Measurements from ENCODE around the gene UNC80.

Gene UNC80

GRCh38 chr2:209986415-209986814 lies 214.8 kb downstream of the UNC80 start:
- no peak for TF ChIP-seq CTCF (IDR thresholded peaks at IDR 0.05; ENCODE audit: low read depth, low read length, missing control alignments)
- no peak for DNase-seq (ENCODE audit: low read depth)
- no peak overlapping the region for H3K4me3 ChIP-seq (ENCODE audit: low read depth, low read length)

GRCh38 chr2:209988010-209988409 lies 216.4 kb downstream of the UNC80 start:
- TF ChIP-seq CTCF (IDR thresholded peaks at IDR 0.05; ENCODE audit: low read depth, low read length, missing control alignments) = no peak
- DNase-seq (ENCODE audit: low read depth) = no peak
- H3K4me3 ChIP-seq (ENCODE audit: low read depth, low read length) = no peak overlapping the region

- no peak overlapping the region for H3K4me3 ChIP-seq (ENCODE audit: low read depth, low read length)
- DNase-seq (ENCODE audit: low read depth) = no peak
- TF ChIP-seq CTCF (IDR thresholded peaks at IDR 0.05; ENCODE audit: low read depth, low read length, missing control alignments) = no peak
Measured at GRCh38 chr2:209990838-209991237, 219.2 kb downstream of the UNC80 start.

GRCh38 chr2:209993968-209994367 lies 222.3 kb downstream of the UNC80 start:
- no peak for TF ChIP-seq CTCF (IDR thresholded peaks at IDR 0.05; ENCODE audit: low read depth, low read length, missing control alignments)
- no peak for DNase-seq (ENCODE audit: low read depth)
- H3K4me3 ChIP-seq (ENCODE audit: low read depth, low read length) = no peak overlapping the region

GRCh38 chr2:209998596-209998995 lies 227.0 kb downstream of the UNC80 start:
- TF ChIP-seq CTCF (IDR thresholded peaks at IDR 0.05; ENCODE audit: low read depth, low read length, missing control alignments) = no peak

GRCh38 chr2:210000464-210001324 lies 229.1 kb downstream of the UNC80 start:
- no peak for DNase-seq (ENCODE audit: low read depth)
- no peak for TF ChIP-seq CTCF (IDR thresholded peaks at IDR 0.05; ENCODE audit: low read depth, low read length, missing control alignments)
- H3K4me3 ChIP-seq (ENCODE audit: low read depth, low read length) = no peak overlapping the region

More at GRCh38 chr2:209998596-209998995, 227.0 kb downstream of the UNC80 start:
- no peak for DNase-seq (ENCODE audit: low read depth)
- no peak overlapping the region for H3K4me3 ChIP-seq (ENCODE audit: low read depth, low read length)

All from GM12864 (cell line).